ENCODE measurements around the gene ENTPD1. TPM values are rescaled to one million over a fixed set of nuclear protein-coding genes. Genes with fewer than 3 reads are reported as not detected.
"Not testable (repeated sequence)": the region's sequence is repeated elsewhere in the genome, so short reads cannot be mapped to it uniquely, and the experiment has no call there.

Gene ENTPD1
- polyA plus RNA-seq, 5 donors = 16.9 to 27.5 (median 23.7) TPM

DNA sequence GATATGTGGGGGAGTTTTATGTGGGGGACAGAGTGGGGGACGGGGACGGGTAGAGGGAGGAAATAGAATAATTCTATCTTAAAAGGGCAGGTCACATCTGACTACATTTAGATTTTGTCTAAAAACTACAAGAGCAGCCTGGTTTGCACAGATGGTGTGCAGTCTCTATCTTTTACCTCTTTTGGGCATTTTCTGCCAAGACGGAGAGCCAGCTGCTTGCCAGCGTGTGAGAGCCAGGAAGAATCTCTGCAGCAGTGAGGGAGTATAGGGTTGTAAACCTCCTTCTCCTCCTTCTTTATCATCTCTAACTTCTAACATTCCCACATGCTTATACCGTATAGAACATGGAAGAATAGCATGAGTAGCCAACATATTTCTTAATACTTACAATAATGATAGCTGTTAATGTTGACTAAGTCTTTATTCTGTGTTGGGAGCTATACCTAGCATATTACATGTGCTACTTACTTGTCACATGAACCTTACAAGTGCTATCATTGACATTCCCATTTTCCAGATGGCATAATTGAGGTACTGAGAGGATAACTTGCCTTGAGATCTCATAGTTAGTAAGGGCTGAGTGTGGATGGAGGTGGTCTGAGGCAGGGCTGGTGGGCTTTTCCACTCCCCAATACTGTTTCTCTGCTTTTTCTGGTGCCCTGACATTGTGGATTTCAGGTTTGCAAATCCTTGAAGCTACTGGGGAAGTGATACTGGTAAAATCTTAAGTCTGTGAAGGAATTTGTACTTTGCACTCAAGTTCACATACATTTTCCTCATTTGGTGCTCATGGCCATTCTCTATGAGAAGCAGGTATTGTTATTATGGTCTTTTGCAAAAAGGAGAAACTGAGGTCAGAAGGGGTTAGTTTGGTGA is 1.1 kb downstream of the ENTPD1 start:
- DNase-seq = no peak

GRCh38 chr10:95758351-95759025 is 2.5 kb downstream of the ENTPD1 start:
- DNase-seq = no peak

DNA sequence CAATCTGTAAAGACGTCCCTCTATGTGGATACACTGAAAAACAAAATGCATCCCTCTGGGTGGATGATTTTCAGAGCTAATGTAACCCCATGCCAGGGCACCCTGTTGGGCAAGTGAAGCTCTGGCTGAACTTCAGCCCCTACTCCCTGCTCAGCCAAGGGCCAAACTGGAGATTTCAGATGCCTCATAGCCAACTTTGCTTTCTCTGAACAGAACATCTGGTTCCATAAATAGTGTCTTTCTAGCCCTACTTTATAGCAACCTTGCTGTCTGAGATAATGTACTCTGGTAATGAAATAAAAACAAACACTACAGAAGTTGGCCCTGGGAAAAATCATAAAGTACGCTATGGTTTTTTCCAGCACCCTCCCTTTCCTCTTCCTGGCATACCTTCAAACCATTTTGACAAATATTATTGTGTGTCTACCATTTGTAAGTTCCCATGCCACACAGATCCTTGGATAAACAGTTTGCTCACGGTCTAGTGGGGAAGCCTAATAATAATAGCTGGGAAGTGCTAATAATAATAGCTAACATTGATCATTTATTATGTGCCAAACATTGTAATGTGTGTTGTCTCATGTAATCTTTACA is 3.4 kb downstream of the ENTPD1 start:
- DNase-seq = no peak

DNA sequence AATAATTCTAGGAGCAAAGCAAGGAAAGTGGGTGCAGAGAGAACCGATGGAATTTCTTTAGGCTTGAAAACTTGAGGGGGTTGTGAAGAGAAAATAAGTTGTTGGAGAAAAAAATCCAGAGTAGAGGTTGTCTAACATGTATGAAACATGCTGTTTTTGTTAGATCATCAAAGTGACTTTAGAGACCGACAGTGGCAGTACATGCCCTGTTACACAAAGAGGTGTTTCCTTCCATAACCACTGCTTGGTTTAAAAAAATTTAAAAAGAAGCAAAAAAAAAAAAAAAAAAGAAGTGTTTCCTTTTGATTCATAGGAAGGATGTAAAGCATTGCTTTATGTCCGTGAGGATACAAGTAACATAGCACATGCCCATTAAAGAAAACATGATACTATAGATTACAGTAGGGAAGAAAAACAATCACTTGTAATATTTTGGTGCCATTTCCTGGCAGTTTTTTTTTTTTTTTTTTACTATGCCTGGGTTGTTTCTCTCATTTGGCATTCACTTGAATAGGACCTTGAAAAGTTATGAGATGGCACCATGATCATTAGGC is 6.1 kb downstream of the ENTPD1 start:
- DNase-seq = no peak

DNA sequence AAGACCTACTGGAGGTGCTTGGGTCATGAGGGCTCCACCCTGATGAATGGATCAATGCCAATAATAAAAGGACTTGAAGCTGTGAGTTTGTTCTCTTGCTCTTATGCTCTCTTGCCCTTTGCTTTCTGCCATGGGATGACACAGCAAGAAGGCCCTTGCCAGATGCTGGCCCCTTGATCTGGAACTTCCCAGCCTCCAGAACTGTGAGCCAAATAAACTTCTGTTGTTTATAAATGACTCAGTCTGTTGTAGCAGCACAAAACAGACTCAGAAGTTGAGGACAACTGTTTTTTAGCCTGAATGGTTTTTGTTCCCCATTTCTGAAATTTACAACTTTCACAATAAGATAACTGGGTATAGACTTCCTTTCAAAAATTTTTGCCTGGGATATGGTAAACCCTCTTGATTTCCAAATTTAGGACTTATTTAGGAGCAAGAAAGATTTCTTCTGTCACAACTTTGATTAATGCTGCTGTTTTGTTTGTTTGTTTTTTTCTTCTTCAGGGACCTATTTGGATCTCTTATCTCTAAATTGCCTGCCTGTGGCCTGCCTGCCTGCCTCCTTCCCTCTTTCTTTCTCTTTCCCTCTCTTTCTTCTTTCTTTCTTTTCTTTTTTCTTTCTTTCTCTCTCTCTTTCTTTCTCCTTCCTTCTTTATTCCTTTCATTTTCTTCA is 12.1 kb downstream of the ENTPD1 start:
- no peak for DNase-seq

DNA sequence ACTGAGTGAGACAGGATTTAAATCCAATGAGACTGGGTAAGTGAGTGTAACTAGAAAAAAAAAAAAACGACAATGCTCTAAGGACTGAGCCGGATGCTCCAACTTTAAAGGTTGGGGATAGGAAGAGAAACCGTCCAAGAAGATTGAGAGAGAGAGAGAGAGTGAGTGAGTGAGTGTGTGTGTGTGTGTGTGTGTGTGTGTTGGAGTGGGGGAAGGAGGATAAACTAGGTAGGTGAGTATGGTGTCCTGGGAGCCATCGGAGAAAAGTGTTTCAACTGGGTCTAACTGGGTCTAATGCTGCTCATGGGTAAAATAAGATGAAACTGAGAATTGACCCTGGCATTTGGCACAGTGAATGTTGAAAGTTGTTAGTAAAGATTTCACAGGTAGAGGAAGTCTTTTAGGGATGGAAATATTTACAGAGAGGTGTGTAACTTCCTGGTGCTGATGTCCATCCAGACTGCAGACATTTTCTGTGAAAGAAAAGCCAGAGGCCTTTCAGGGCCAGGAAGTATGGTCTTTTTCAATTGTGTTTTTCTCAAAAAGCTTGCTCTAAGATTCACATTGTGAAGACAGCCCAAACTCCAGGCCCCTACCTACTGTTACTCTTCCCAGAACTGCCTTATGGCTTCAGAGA is 14.2 kb downstream of the ENTPD1 start:
- DNase-seq = no peak

GRCh38 chr10:95773454-95773853 is 17.5 kb downstream of the ENTPD1 start:
- not testable (repeated sequence) for DNase-seq

DNA sequence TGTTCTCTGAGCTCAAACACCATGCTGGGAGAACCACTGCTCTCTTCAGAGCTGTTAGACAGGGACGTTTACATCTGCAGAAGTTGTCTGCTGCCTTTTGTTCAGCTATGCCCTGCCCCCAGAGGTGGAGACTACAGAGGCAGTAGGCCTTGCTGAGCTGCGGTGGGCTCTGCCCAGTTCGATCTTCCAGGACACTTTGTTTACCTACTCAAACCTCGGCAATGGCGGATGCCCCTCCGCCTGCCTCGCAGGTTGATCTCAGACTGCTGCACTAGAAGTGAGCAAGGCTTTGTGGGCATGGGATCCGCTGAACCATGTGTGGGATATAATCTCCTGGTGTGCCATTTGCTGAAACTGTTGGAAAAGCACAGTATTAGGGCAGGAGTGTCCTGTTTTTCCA is 21.7 kb downstream of the ENTPD1 start:
- not testable (repeated sequence) for DNase-seq

DNA sequence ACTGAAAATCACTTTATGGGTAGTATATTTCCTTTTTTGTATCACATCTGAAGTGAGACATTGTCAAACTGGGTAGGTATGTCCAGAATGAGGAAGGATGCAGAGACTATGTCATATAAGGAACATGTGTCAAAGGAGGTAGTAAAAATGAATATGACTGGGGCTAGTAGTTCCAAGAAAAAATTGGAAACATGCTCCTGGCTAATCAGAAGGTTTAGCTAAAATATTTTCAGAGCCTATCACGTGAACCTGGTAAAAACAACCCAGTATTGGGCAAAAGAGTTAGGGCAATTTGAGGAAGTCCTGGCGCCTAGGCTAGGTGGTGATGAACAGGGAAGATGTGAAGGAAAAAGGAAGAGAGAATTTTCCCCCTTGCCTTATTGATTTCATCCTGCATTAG is 26.4 kb downstream of the ENTPD1 start:
- no peak for DNase-seq

GRCh38 chr10:95783741-95784140 is 27.8 kb downstream of the ENTPD1 start:
- no peak for DNase-seq

- no peak for DNase-seq
These were observed 28.4 kb downstream of the ENTPD1 start for GRCh38 chr10:95784279-95784913.

GRCh38 chr10:95785317-95785716 is 29.4 kb downstream of the ENTPD1 start:
- no peak for DNase-seq

- no peak for DNase-seq
These were observed 30.1 kb downstream of the ENTPD1 start for GRCh38 chr10:95785942-95786669.

GRCh38 chr10:95787447-95787846 is 31.5 kb downstream of the ENTPD1 start:
- DNase-seq = no peak

- DNase-seq = no peak
These were observed 32.9 kb downstream of the ENTPD1 start for GRCh38 chr10:95788830-95789229.

GRCh38 chr10:95789902-95790301 is 33.9 kb downstream of the ENTPD1 start:
- no peak for DNase-seq

GRCh38 chr10:95790982-95791381 is 35.0 kb downstream of the ENTPD1 start:
- DNase-seq = no peak

DNA sequence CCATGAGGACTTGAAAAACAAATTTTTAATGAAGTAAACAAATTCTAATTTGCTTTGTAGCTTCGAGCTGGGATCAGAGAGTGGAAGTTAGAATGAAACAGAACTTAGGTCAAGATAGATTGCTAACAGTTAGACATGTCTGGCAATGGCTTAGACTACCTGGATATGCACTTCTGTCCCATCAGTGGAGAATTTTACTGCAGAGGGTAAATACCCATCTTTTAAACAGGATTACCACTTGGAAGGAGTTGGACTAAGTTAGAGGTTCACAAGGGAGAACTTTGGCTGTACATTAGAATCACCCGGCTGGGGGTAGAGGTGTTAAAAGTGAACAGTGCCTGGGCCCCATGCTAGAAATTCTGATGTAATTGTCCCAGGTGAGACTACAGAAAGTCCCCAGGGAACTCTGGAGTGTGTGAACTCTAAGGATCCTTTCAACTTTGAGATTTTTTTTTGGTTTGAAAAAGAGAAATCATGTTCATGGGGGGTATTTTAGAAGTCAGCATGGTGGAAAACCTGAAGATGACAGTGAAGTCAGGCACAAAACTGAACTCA is 35.5 kb downstream of the ENTPD1 start:
- no peak for DNase-seq

- no peak for DNase-seq
These were observed 36.3 kb downstream of the ENTPD1 start for GRCh38 chr10:95792211-95792780.
